Left ventricle myocardium inferior (tissue), 1 donor: ENCODE data around the gene SERHL2. TPM values are rescaled to one million over a fixed set of nuclear protein-coding genes. Genes with fewer than 3 reads are reported as not detected.
A peak's percentile ranks its signal among the peaks of the same experiment; 100 is the strongest.
"Not testable (repeated sequence)": the region's sequence is repeated elsewhere in the genome, so short reads cannot be mapped to it uniquely, and the experiment has no call there.

Source experiments
- DNase-seq: peaks from one replicate; pipeline ENCODE4 v3.0.0-alpha.2; 2020
- H3K27ac ChIP-seq: fragments of 200-600 bp; replicated peaks from 2 replicates; pipeline ENCODE4 v1.8.0; 2021
- H3K27me3 ChIP-seq: fragments of 200-600 bp; 2 replicates; pipeline ENCODE4 v1.8.0; 2021; ENCODE audit warnings: low read depth
- H3K36me3 ChIP-seq: fragments of 200-600 bp; 2 replicates; pipeline ENCODE4 v1.8.0; 2021
- H3K4me1 ChIP-seq: fragments of 200-600 bp; 2 replicates; pipeline ENCODE4 v1.8.0; 2021
- H3K4me3 ChIP-seq: fragments of 200-600 bp; 2 replicates; pipeline ENCODE4 v1.8.0; 2021; ENCODE audit warnings: mild to moderate bottlenecking, moderate library complexity
- H3K9me3 ChIP-seq: fragments of 200-600 bp; replicated peaks from 2 replicates; pipeline ENCODE4 v1.8.0; 2021
- CTCF ChIP-seq: fragments of 200-600 bp; IDR thresholded peaks from 2 replicates; pipeline ENCODE4 v1.8.0; 2021; ENCODE audit warnings: antibody characterized with exemption, mild to moderate bottlenecking, borderline replicate concordance
- intact Hi-C: fragments of 100-400 bp; cut with micrococcal nuclease; formaldehyde crosslinking; loops from one replicate; pipeline ENCODE4 v1.11.0; 2022
- long read RNA-seq: library from polyadenylated mRNA; unstranded; transcript quantifications from one replicate; pipeline ENCODE4 v2.0.0, GENCODE V29; 2021
- total RNA-seq: library from RNA; stranded (reverse); fragmentation: NEBNext Ultra II Directional; extraction: Animal tissue kit (Norgen Biotek cat#: 25700); gene quantifications from one replicate; pipeline ENCODE4 v1.2.1, GENCODE V29; 2021
- donor health status: DM: no; HTN: yes; CAD: no; lungs with severe emphysema.

The SERHL2 gene
- total RNA-seq: 3.5 TPM
- long read RNA-seq, partial matches to known transcripts: 0 of 5 reads
- long read RNA-seq, other reads (novel, unspliced or antisense): 5 of 5 reads

GRCh38 chr22:42553475-42554361 lies at the start of gene SERHL2:
SERHL2 (plus strand) TSS chr22:42553956; CDS start chr22:42554021, 65 bp downstream.
- Histone ChIP-seq H3K4me3 (peak within 1 kb of the TSS; percentile 75), H3K4me1 (peaks cover 15% of the 10 kb centered on the region), H3K9me3 (no peaks in the 10 kb centered on the region), H3K36me3 (no peaks in the 10 kb centered on the region), H3K27me3 (peaks cover 7% of the 10 kb centered on the region), H3K27ac (peak within 1 kb of the TSS; percentile 63)
- no peak for TF ChIP-seq CTCF
- intact Hi-C loops: no loop called here
- peak; percentile 92 for DNase-seq

- intact Hi-C loops, DNase-seq: not testable (repeated sequence)
These were observed 45.3 kb upstream of the SERHL2 start for GRCh38 chr22:42508327-42508974.

GRCh38 chr22:42508975-42509364 lies 44.8 kb upstream of the SERHL2 start:
- intact Hi-C loops, H3K27ac ChIP-seq, H3K4me3 ChIP-seq: not testable (repeated sequence)

More at GRCh38 chr22:42508327-42508974, 45.3 kb upstream of the SERHL2 start:
- H3K9me3 ChIP-seq, H3K4me1 ChIP-seq, H3K4me3 ChIP-seq, H3K27me3 ChIP-seq, H3K36me3 ChIP-seq, H3K27ac ChIP-seq: not testable (repeated sequence)

DNA sequence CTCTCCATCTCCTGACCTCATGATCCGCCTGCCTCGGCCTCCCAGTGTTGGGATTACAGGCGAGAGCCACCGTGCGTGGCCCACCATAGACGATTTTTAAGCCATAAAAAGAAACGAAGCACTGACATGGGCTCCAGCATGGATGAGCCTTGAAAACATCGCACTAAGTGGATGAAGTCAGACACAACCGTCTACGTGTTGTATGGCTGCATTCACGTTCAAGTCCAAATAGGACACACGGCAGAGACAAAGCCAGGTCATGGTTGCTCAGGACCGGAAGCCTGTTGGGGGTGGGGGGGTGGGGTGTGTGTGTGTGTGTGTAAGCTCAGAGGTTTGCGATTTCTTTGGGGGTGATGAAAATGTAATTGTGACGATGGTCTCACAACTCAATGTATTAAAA lies 44.2 kb upstream of the SERHL2 start:
- TF ChIP-seq CTCF: no peak
- intact Hi-C loops: no loop called here
- H3K36me3 ChIP-seq: peaks cover 11% of the 10 kb centered on the region
- no peak overlapping the region for H3K4me3 ChIP-seq
- no peak for DNase-seq
- no peak overlapping the region for H3K27ac ChIP-seq
- H3K9me3 ChIP-seq: no peaks in the 10 kb centered on the region
- H3K4me1 ChIP-seq: peaks cover 5% of the 10 kb centered on the region
- H3K27me3 ChIP-seq: no peaks in the 10 kb centered on the region

More at GRCh38 chr22:42508975-42509364, 44.8 kb upstream of the SERHL2 start:
- H3K36me3 ChIP-seq: peaks cover 10% of the 10 kb centered on the region
- H3K9me3 ChIP-seq, H3K27me3 ChIP-seq, H3K4me1 ChIP-seq, DNase-seq: not testable (repeated sequence)

- Histone ChIP-seq H3K9me3 (no peaks in the 10 kb centered on the region), H3K4me1 (peaks cover 6% of the 10 kb centered on the region), H3K27me3 (no peaks in the 10 kb centered on the region), H3K27ac (no peak overlapping the region), H3K36me3 (peaks cover 20% of the 10 kb centered on the region), H3K4me3 (no peak overlapping the region)
- no peak for TF ChIP-seq CTCF
- DNase-seq: no peak
- intact Hi-C loops: no loop called here
These were observed 42.3 kb upstream of the SERHL2 start for GRCh38 chr22:42511401-42511891.

DNA sequence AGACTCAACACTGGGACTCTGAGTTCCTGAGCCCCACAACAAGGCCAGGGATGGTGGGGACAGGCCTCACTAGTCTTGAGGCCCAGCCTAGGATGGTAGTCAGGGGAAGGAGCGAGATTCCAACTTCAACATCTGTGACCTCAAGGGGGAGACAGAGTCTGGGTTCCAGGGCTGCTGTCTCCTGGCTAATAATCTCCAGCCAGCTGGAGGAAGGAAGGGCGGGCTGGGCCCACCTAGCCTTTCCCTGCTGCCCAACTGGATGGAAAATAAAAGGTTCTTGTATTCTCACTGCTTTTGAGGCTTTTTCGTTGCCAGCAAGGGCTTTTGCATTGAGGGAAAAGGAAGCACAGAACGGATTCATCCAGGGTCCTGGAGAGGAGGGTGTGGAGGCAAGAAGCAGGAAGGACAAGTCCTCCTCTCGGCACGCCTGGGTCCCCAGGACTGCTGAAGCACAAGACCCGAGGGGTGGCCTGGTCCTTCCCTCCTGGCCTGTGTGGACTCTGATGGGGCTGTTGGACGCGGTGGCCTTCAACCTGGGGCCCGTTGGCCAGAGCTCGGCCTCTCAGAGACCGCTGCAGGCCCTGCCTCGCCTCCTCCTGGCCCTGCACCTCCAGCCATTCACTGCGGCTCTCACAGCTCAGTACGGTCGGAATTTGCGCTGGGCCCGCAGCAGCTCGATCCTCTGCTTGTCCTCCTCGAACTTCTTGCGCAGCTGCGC lies 41.3 kb upstream of the SERHL2 start:
- H3K4me1 ChIP-seq, H3K4me3 ChIP-seq, intact Hi-C loops, H3K27me3 ChIP-seq, H3K9me3 ChIP-seq: not testable (repeated sequence)
- peak; percentile 34 for DNase-seq
- peak; percentile 47 for TF ChIP-seq CTCF
- Histone ChIP-seq H3K27ac (peak overlapping the region; percentile 70), H3K36me3 (peaks cover 27% of the 10 kb centered on the region)

GRCh38 chr22:42514331-42514730 lies 39.4 kb upstream of the SERHL2 start:
- H3K4me1 ChIP-seq: peaks cover 14% of the 10 kb centered on the region
- peaks cover 32% of the 10 kb centered on the region for H3K36me3 ChIP-seq
- H3K4me3 ChIP-seq, H3K9me3 ChIP-seq, H3K27ac ChIP-seq, intact Hi-C loops, H3K27me3 ChIP-seq, DNase-seq: not testable (repeated sequence)

DNA sequence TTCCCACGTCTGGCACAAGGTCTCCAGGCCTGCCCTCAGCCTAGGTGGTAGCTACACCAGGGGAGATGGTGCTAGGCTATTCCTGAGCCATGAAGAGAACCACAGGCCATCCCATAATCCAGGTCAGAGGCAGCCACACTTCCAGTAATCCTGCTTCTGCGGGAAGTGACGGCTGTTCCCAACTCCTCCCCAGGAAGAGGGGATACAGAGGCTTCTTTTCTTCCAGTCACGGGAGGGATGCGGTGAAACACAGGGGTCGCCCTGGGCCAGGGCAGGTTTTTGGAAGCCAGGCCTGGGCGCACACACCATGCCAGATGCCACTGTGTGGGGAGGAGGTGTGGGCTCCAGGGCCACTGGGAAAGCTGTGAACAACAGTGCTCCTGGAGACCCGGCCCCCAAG lies 38.5 kb upstream of the SERHL2 start:
- DNase-seq, H3K27ac ChIP-seq, H3K4me3 ChIP-seq, H3K27me3 ChIP-seq, H3K9me3 ChIP-seq, intact Hi-C loops: not testable (repeated sequence)
- H3K36me3 ChIP-seq: peaks cover 32% of the 10 kb centered on the region
- H3K4me1 ChIP-seq: peaks cover 21% of the 10 kb centered on the region
